SKM-1 (cell line): ENCODE measurements around the gene IL1R1.

Experiments
- DNase-seq: peaks from one replicate; lab custom pipeline; 2025; ENCODE audit not compliant: unreplicated experiment; lab: John Stamatoyannopoulos, UW

Gene IL1R1

GRCh38 chr2:102137138-102137537 is 5.4 kb upstream of the IL1R1 start:
- DNase-seq, result no peak

GRCh38 chr2:102138331-102138730 is 4.2 kb upstream of the IL1R1 start:
- DNase-seq, result no peak

- no peak for DNase-seq
These were observed 2.7 kb upstream of the IL1R1 start for GRCh38 chr2:102139851-102140250.

GRCh38 chr2:102140377-102140776 is 2.2 kb upstream of the IL1R1 start:
- no peak for DNase-seq

- no peak for DNase-seq
These were observed 1.3 kb upstream of the IL1R1 start for GRCh38 chr2:102141011-102141943.

GRCh38 chr2:102142829-102143449 is 393 bp downstream of the IL1R1 start:
- no peak for DNase-seq

- no peak for DNase-seq
These were observed 972 bp downstream of the IL1R1 start for GRCh38 chr2:102143450-102143985.

- no peak for DNase-seq
These were observed 1.6 kb downstream of the IL1R1 start for GRCh38 chr2:102144128-102144527.

GRCh38 chr2:102145107-102145506 is 2.6 kb downstream of the IL1R1 start:
- no peak for DNase-seq

- DNase-seq, result no peak
These were observed 3.4 kb downstream of the IL1R1 start for GRCh38 chr2:102145934-102146333.

- no peak for DNase-seq
These were observed 5.4 kb downstream of the IL1R1 start for GRCh38 chr2:102147935-102148334.

GRCh38 chr2:102149243-102149642 is 6.7 kb downstream of the IL1R1 start:
- DNase-seq, result no peak

GRCh38 chr2:102149644-102150455 is 7.3 kb downstream of the IL1R1 start:
- DNase-seq, result no peak

- no peak for DNase-seq
These were observed 11.8 kb downstream of the IL1R1 start for GRCh38 chr2:102154364-102154763.

- no peak for DNase-seq
These were observed 12.6 kb downstream of the IL1R1 start for GRCh38 chr2:102154946-102155702.

- DNase-seq, result no peak
These were observed 13.4 kb downstream of the IL1R1 start for GRCh38 chr2:102155703-102156515.

GRCh38 chr2:102158011-102158755 is 15.6 kb downstream of the IL1R1 start:
- no peak for DNase-seq

GRCh38 chr2:102159295-102159694 is 16.7 kb downstream of the IL1R1 start:
- DNase-seq, result no peak
